GM10248 (cell line): ENCODE data around the gene COX4I1.

Source experiments
- CTCF ChIA-PET: fragments of 300-600 bp; sonication (Branson Sonifier 250); formaldehyde crosslinking; extraction: SDS; loops from one replicate; lab custom pipeline; 2021; ENCODE audit warnings: antibody characterized with exemption; lab: Yijun Ruan, JAX
- POLR2A ChIA-PET: fragments of 350-650 bp; sonication (Branson Sonifier 250); formaldehyde crosslinking; extraction: SDS; loops from one replicate; lab custom pipeline; 2020; ENCODE audit warnings: antibody characterized with exemption; lab: Yijun Ruan, JAX
- DNase-seq: peaks from one replicate; pipeline ENCODE4 v3.0.0; 2012; ENCODE audit errors: extremely low spot score
- CTCF ChIP-seq: IDR thresholded peaks from 2 replicates; pipeline ENCODE4 v1.5.1; 2012; ENCODE audit warnings: mild to moderate bottlenecking, low read depth; ENCODE audit errors: extremely low read depth, missing control alignments, control extremely low read depth

The COX4I1 gene

GRCh38 chr16:85850344-85850880, 50.9 kb downstream of the COX4I1 start:
- TF ChIP-seq CTCF, result no peak
- DNase-seq, result no peak
- POLR2A ChIA-PET, result no interaction called here
- CTCF ChIA-PET, result interaction anchor here (1.9 to 3.0 kb wide), 2 partner anchors 29 to 30 kb away, joined by 9 to 16 read pairs; no protein-coding TSS in a partner anchor

- POLR2A ChIA-PET, result no interaction called here
- DNase-seq, result no peak
- no peak for TF ChIP-seq CTCF
- CTCF ChIA-PET, result interaction anchor here (1.2 to 1.9 kb wide), 4 partner anchors 10 to 30 kb away, joined by 3 to 9 read pairs (median 6); no protein-coding TSS in a partner anchor
Measured at GRCh38 chr16:85851034-85851785, 51.7 kb downstream of the COX4I1 start.

- no peak for TF ChIP-seq CTCF
- CTCF ChIA-PET, result interaction anchor here (1.0 to 3.2 kb wide), 8 partner anchors 9 to 138 kb away, joined by 3 to 16 read pairs (median 4); no protein-coding TSS in a partner anchor
- POLR2A ChIA-PET, result no interaction called here
- no peak for DNase-seq
Measured at GRCh38 chr16:85853547-85854545, 54.4 kb downstream of the COX4I1 start.

- ChIA-PET POLR2A (no interaction called here), CTCF (interaction anchor here (1.0 to 3.2 kb wide), 6 partner anchors 10 to 161 kb away, joined by 3 to 16 read pairs (median 6); no protein-coding TSS in a partner anchor)
- TF ChIP-seq CTCF, result no peak
- no peak for DNase-seq
Measured at GRCh38 chr16:85854935-85855334, 55.4 kb downstream of the COX4I1 start.

GRCh38 chr16:85856079-85856478, 56.6 kb downstream of the COX4I1 start:
- CTCF ChIA-PET, result interaction anchor here (0.7 to 2.0 kb wide), 2 partner anchors 11 to 140 kb away, joined by 4 to 9 read pairs; no protein-coding TSS in a partner anchor
- DNase-seq, result no peak
- POLR2A ChIA-PET, result no interaction called here
- no peak for TF ChIP-seq CTCF

GRCh38 chr16:85856585-85856984, 57.1 kb downstream of the COX4I1 start:
- POLR2A ChIA-PET, result no interaction called here
- no peak for DNase-seq
- CTCF ChIA-PET, result no interaction called here

More at GRCh38 chr16:85856585-85856984, 57.1 kb downstream of the COX4I1 start:
- TF ChIP-seq CTCF, result no peak
